ENCODE data around the gene SAAL1.

SAAL1 gene

GRCh38 chr11:18063125-18063524 lies 42.8 kb downstream of the SAAL1 start:
- Histone ChIP-seq H3K9me3 (ENCODE audit: insufficient read depth, low read length, severe bottlenecking) (no peaks in the 10 kb centered on the region), H3K27me3 (ENCODE audit: insufficient read depth, low read length, poor library complexity) (no peaks in the 10 kb centered on the region), H3K27ac (ENCODE audit: low read length) (no peak overlapping the region), H3K4me1 (ENCODE audit: insufficient read depth, low read length) (no peaks in the 10 kb centered on the region), H3K36me3 (ENCODE audit: insufficient read depth, low read length) (no peaks in the 10 kb centered on the region), H3K9ac (ENCODE audit: low read depth, low read length) (no peak overlapping the region), H3K4me2 (ENCODE audit: insufficient read depth, low read length) (no peak overlapping the region), H3K79me2 (ENCODE audit: insufficient read depth, low read length) (no peaks in the 10 kb centered on the region), H3K4me3 (ENCODE audit: low read depth in 1 of 2, low read length in 2 of 2) (no peak overlapping the region), H4K20me1 (ENCODE audit: insufficient read depth, low read length) (no peaks in the 10 kb centered on the region), H2AFZ (ENCODE audit: low read depth, low read length) (no peak overlapping the region)
- DNase-seq, result no peak
- ATAC-seq (ENCODE audit: insufficient read depth, low read depth), result no peak
- TF ChIP-seq CTCF (IDR thresholded peaks at IDR 0.05; ENCODE audit: borderline replicate concordance, extremely low read depth, low read length, poor library complexity, severe bottlenecking), result no peak
- no peak for TF ChIP-seq EZH2 (IDR thresholded peaks at IDR 0.05; ENCODE audit: borderline replicate concordance, low read depth, low read length, severe bottlenecking)

GRCh38 chr11:18061351-18061750 lies 44.5 kb downstream of the SAAL1 start:
- H3K27ac ChIP-seq (ENCODE audit: low read length), result no peak overlapping the region
- no peaks in the 10 kb centered on the region for H3K4me1 ChIP-seq (ENCODE audit: insufficient read depth, low read length)
- no peaks in the 10 kb centered on the region for H3K36me3 ChIP-seq (ENCODE audit: insufficient read depth, low read length)
- H3K9ac ChIP-seq (ENCODE audit: low read depth, low read length), result no peak overlapping the region
- no peak overlapping the region for H3K4me3 ChIP-seq (ENCODE audit: low read depth in 1 of 2, low read length in 2 of 2)
- no peaks in the 10 kb centered on the region for H3K9me3 ChIP-seq (ENCODE audit: insufficient read depth, low read length, severe bottlenecking)
- TF ChIP-seq EZH2 (IDR thresholded peaks at IDR 0.05; ENCODE audit: borderline replicate concordance, low read depth, low read length, severe bottlenecking), result no peak
- no peaks in the 10 kb centered on the region for H3K27me3 ChIP-seq (ENCODE audit: insufficient read depth, low read length, poor library complexity)
- H3K4me2 ChIP-seq (ENCODE audit: insufficient read depth, low read length), result no peak overlapping the region
- DNase-seq, result no peak
- H3K79me2 ChIP-seq (ENCODE audit: insufficient read depth, low read length), result no peaks in the 10 kb centered on the region
- H2AFZ ChIP-seq (ENCODE audit: low read depth, low read length), result no peak overlapping the region
- no peaks in the 10 kb centered on the region for H4K20me1 ChIP-seq (ENCODE audit: insufficient read depth, low read length)
- no peak for ATAC-seq (ENCODE audit: insufficient read depth, low read depth)

DNA sequence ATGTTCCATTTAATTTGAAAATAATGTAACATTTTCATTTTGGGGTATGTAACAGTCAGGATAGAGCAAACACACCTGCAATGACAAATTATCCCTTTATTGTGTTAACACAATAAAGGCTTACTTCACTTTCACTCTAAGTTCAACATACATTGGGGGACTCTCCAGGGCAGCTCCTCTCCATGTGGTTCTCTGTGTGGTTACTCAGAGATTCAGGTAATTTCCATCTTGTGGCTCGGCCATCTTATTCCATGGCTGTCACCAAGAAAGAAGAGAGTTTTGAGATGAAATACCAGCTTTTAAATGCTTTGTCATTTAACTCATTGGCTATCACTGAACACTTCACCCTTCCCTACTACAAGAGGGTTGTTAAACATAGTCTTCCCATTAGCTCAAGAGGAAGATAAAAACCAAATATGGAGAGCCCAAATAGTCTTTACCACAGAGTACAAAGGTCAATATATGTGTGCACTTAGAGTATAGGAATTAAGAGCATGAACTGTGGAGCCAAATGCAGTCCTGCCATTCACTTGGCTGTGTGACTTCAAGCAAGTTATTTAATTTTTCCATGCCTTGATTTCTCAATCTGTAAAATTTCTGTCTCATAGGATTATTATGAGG lies 49.2 kb downstream of the SAAL1 start:
- no peak overlapping the region for H3K27ac ChIP-seq (ENCODE audit: low read length)
- H2AFZ ChIP-seq (ENCODE audit: low read depth, low read length), result no peak overlapping the region
- ATAC-seq (ENCODE audit: insufficient read depth, low read depth) (no peak), DNase-seq (no peak)
- no peak overlapping the region for H3K9ac ChIP-seq (ENCODE audit: low read depth, low read length)
- H3K27me3 ChIP-seq (ENCODE audit: insufficient read depth, low read length, poor library complexity), result no peaks in the 10 kb centered on the region
- H3K4me3 ChIP-seq (ENCODE audit: low read depth in 1 of 2, low read length in 2 of 2), result no peak overlapping the region
- no peaks in the 10 kb centered on the region for H3K9me3 ChIP-seq (ENCODE audit: insufficient read depth, low read length, severe bottlenecking)
- no peaks in the 10 kb centered on the region for H3K36me3 ChIP-seq (ENCODE audit: insufficient read depth, low read length)
- H3K79me2 ChIP-seq (ENCODE audit: insufficient read depth, low read length), result no peaks in the 10 kb centered on the region
- H3K4me2 ChIP-seq (ENCODE audit: insufficient read depth, low read length), result no peak overlapping the region
- H3K4me1 ChIP-seq (ENCODE audit: insufficient read depth, low read length), result no peaks in the 10 kb centered on the region
- no peaks in the 10 kb centered on the region for H4K20me1 ChIP-seq (ENCODE audit: insufficient read depth, low read length)
- TF ChIP-seq CTCF (IDR thresholded peaks at IDR 0.05; ENCODE audit: borderline replicate concordance, extremely low read depth, low read length, poor library complexity, severe bottlenecking), result no peak
- no peak for TF ChIP-seq EZH2 (IDR thresholded peaks at IDR 0.05; ENCODE audit: borderline replicate concordance, low read depth, low read length, severe bottlenecking)

GRCh38 chr11:18054511-18055103 lies 51.3 kb downstream of the SAAL1 start:
- DNase-seq (no peak), ATAC-seq (ENCODE audit: insufficient read depth, low read depth) (no peak)
- Histone ChIP-seq H3K4me1 (ENCODE audit: insufficient read depth, low read length) (no peaks in the 10 kb centered on the region), H3K4me3 (ENCODE audit: low read depth in 1 of 2, low read length in 2 of 2) (no peak overlapping the region), H3K9me3 (ENCODE audit: insufficient read depth, low read length, severe bottlenecking) (no peaks in the 10 kb centered on the region), H3K27ac (ENCODE audit: low read length) (no peak overlapping the region), H3K4me2 (ENCODE audit: insufficient read depth, low read length) (no peak overlapping the region), H2AFZ (ENCODE audit: low read depth, low read length) (no peak overlapping the region; the same call in 1 of the 2 replicates), H3K9ac (ENCODE audit: low read depth, low read length) (no peak overlapping the region), H3K36me3 (ENCODE audit: insufficient read depth, low read length) (no peaks in the 10 kb centered on the region), H3K27me3 (ENCODE audit: insufficient read depth, low read length, poor library complexity) (no peaks in the 10 kb centered on the region), H3K79me2 (ENCODE audit: insufficient read depth, low read length) (no peaks in the 10 kb centered on the region), H4K20me1 (ENCODE audit: insufficient read depth, low read length) (no peaks in the 10 kb centered on the region)
- TF ChIP-seq CTCF (IDR thresholded peaks at IDR 0.05; ENCODE audit: borderline replicate concordance, extremely low read depth, low read length, poor library complexity, severe bottlenecking) (no peak), EZH2 (IDR thresholded peaks at IDR 0.05; ENCODE audit: borderline replicate concordance, low read depth, low read length, severe bottlenecking) (no peak)

All from DND-41 (cell line).